IMR-90 (cell line): ENCODE measurements around the gene TMCO2. TPM values are rescaled to one million over a fixed set of nuclear protein-coding genes. Genes with fewer than 3 reads are reported as not detected.

ENCODE experiments used
- ATAC-seq: fragments of 200-7000 bp; cut with Tn5 transposase; 2 replicates; pipeline ENCODE4 v1.9.1; 2020; ENCODE audit warnings: low read depth, mild to moderate bottlenecking, moderate library complexity
- BruUV-seq: library from RNA; stranded (reverse); fragments of 400-500 nt; replicated peaks from 2 replicates; lab custom pipeline; 2021; lab: Mats Ljungman, UMichigan
- CTCF ChIA-PET: fragments of 300-600 bp; formaldehyde crosslinking; extraction: SDS; loops from one replicate; lab custom pipeline; 2021; ENCODE audit warnings: antibody characterized with exemption; lab: Yijun Ruan, JAX
- POLR2A ChIA-PET: fragments of 300-600 bp; sonication (Branson Sonifier 250); formaldehyde crosslinking; loops from one replicate; lab custom pipeline; 2022; ENCODE audit warnings: antibody characterized with exemption; ENCODE audit not compliant: unreplicated experiment; lab: Charles Lee
- DNase-seq: peaks from one replicate; pipeline ENCODE4 v3.0.0; 2013
- H2AFZ ChIP-seq: replicated peaks from 2 replicates; pipeline ENCODE3; 2013; ENCODE audit warnings: low read length, mild to moderate bottlenecking; ENCODE audit not compliant: poor library complexity
- H2AK5ac ChIP-seq: 2 replicates; pipeline ENCODE4 v1.6.1; 2013; ENCODE audit warnings: low read depth, low read length, inconsistent platforms
- H2AK9ac ChIP-seq: replicated peaks from 2 replicates; pipeline ENCODE3; 2013; ENCODE audit warnings: mild to moderate bottlenecking, low read depth, low read length, moderate library complexity; ENCODE audit not compliant: poor library complexity
- H2BK120ac ChIP-seq: 2 replicates; pipeline ENCODE4 v1.6.1; 2013; ENCODE audit warnings: low read depth, low read length, inconsistent platforms
- H2BK15ac ChIP-seq: 3 replicates; pipeline ENCODE4 v1.6.1; 2013; ENCODE audit warnings: low read depth, low read length, inconsistent platforms
- H2BK20ac ChIP-seq: 2 replicates; pipeline ENCODE4 v1.6.1; 2013; ENCODE audit warnings: low read depth, mild to moderate bottlenecking, inconsistent platforms, low read length, moderate library complexity
- H2BK5ac ChIP-seq: 2 replicates; pipeline ENCODE4 v1.6.1; 2013; ENCODE audit warnings: mild to moderate bottlenecking, low read depth, low read length, inconsistent platforms; ENCODE audit not compliant: poor library complexity, severe bottlenecking
- H3K14ac ChIP-seq: replicated peaks from 2 replicates; pipeline ENCODE4 v1.6.1; 2013; ENCODE audit warnings: low read depth, low read length, inconsistent platforms
- H3K18ac ChIP-seq: 2 replicates; pipeline ENCODE4 v1.6.1; 2013; ENCODE audit warnings: low read depth, low read length, control low read depth
- H3K23ac ChIP-seq: 2 replicates; pipeline ENCODE4 v1.6.1; 2013; ENCODE audit warnings: low read depth, low read length, inconsistent platforms
- H3K27ac ChIP-seq: 2 replicates; pipeline ENCODE4 v1.5.1; 2013; ENCODE audit warnings: mild to moderate bottlenecking, control low read depth, low read length; ENCODE audit not compliant: insufficient read depth
- H3K27me3 ChIP-seq: 2 replicates; pipeline ENCODE4 v1.6.1; 2013; ENCODE audit warnings: low read length; ENCODE audit not compliant: control insufficient read depth, insufficient read depth
- H3K36me3 ChIP-seq: 2 replicates; pipeline ENCODE4 v1.6.1; 2013; ENCODE audit warnings: low read length, mixed read lengths; ENCODE audit not compliant: control insufficient read depth, insufficient read depth
- H3K4ac ChIP-seq: 2 replicates; pipeline ENCODE4 v1.6.1; 2013; ENCODE audit warnings: low read depth, low read length, inconsistent platforms
- H3K4me1 ChIP-seq: 2 replicates; pipeline ENCODE4 v1.6.1; 2013; ENCODE audit warnings: low read length, mixed read lengths; ENCODE audit not compliant: control insufficient read depth, insufficient read depth
- H3K4me2 ChIP-seq: 2 replicates; pipeline ENCODE4 v1.6.1; 2013; ENCODE audit warnings: low read depth, mild to moderate bottlenecking, control low read depth, low read length, moderate library complexity
- H3K4me3 ChIP-seq: 2 replicates; pipeline ENCODE4 v1.5.1; 2013; ENCODE audit warnings: low read depth, mild to moderate bottlenecking, control low read depth, low read length, moderate library complexity; ENCODE audit not compliant: insufficient read depth
- H3K56ac ChIP-seq: 2 replicates; pipeline ENCODE4 v1.6.1; 2013; ENCODE audit warnings: low read length, inconsistent platforms; ENCODE audit not compliant: insufficient read depth; ENCODE audit errors: extremely low read depth
- H3K79me1 ChIP-seq, 2 experiments: 2 replicates each; pipeline ENCODE4 v1.6.1; 2013; ENCODE audit warnings: low read length in 2 of 2, inconsistent platforms in 1 of 2, low read depth in 1 of 2
- H3K9ac ChIP-seq: 2 replicates; pipeline ENCODE4 v1.6.1; 2013; ENCODE audit warnings: low read depth, low read length, control low read depth
- H3K9me1 ChIP-seq: 2 replicates; pipeline ENCODE4 v1.6.1; 2013; ENCODE audit warnings: low read length, inconsistent platforms; ENCODE audit not compliant: insufficient read depth
- H3K9me3 ChIP-seq: 2 replicates; pipeline ENCODE4 v1.6.1; 2013; ENCODE audit warnings: low read length; ENCODE audit not compliant: control insufficient read depth, insufficient read depth
- H4K20me1 ChIP-seq: 2 replicates; pipeline ENCODE4 v1.6.1; 2013; ENCODE audit warnings: low read length, inconsistent platforms; ENCODE audit not compliant: insufficient read depth
- H4K5ac ChIP-seq: 2 replicates; pipeline ENCODE4 v1.6.1; 2013; ENCODE audit warnings: mild to moderate bottlenecking, low read depth, low read length, control low read depth
- H4K8ac ChIP-seq, 2 experiments: 2 replicates each; pipeline ENCODE4 v1.6.1; 2013; ENCODE audit warnings: low read depth in 2 of 2, low read length in 2 of 2, control low read depth in 1 of 2, inconsistent platforms in 1 of 2
- H4K91ac ChIP-seq: 2 replicates; pipeline ENCODE4 v1.6.1; 2013; ENCODE audit warnings: low read depth, low read length, inconsistent platforms; ENCODE audit not compliant: insufficient read depth
- BHLHE40 ChIP-seq: fragments of 150-350 bp; IDR thresholded peaks from 2 replicates; pipeline ENCODE4 v1.6.1; 2016; ENCODE audit warnings: mild to moderate bottlenecking, low read depth, low read length
- CEBPB ChIP-seq: IDR thresholded peaks from 2 replicates; pipeline ENCODE4 v1.6.1; 2012; ENCODE audit warnings: low read depth, low read length, improper control_type of control experiment
- MAZ ChIP-seq: IDR thresholded peaks from 2 replicates; pipeline ENCODE4 v1.6.1; 2012; ENCODE audit warnings: low read depth, mild to moderate bottlenecking, low read length, improper control_type of control experiment, moderate library complexity, borderline replicate concordance
- POLR2A ChIP-seq: IDR thresholded peaks from 2 replicates; pipeline ENCODE4 v1.6.1; 2012; ENCODE audit warnings: mild to moderate bottlenecking, low read depth, low read length
- RAD21 ChIP-seq: IDR thresholded peaks from 2 replicates; pipeline ENCODE4 v1.6.1; 2012; ENCODE audit warnings: low read length, improper control_type of control experiment
- RCOR1 ChIP-seq: IDR thresholded peaks from 2 replicates; pipeline ENCODE4 v1.6.1; 2012; ENCODE audit warnings: mild to moderate bottlenecking, low read length, improper control_type of control experiment; ENCODE audit not compliant: insufficient replicate concordance
- RFX5 ChIP-seq: IDR thresholded peaks from 2 replicates; pipeline ENCODE4 v1.8.0; 2012; ENCODE audit warnings: low read depth, mild to moderate bottlenecking, low read length, moderate library complexity
- SMC3 ChIP-seq: fragments of 150-350 bp; IDR thresholded peaks from 2 replicates; pipeline ENCODE4 v1.6.1; 2016; ENCODE audit warnings: low read depth, mild to moderate bottlenecking, antibody characterized with exemption, low read length, moderate library complexity
- WGBS, 2 experiments: methylation state at CpG; one replicate each; pipeline versions ENCODE4 v1.1.5 to v1.1.7; 2013; ENCODE audit warnings: missing lambda C conversion rate in 2 of 2; ENCODE audit not compliant: insufficient read length in 1 of 2; ENCODE audit errors: extremely low coverage in 2 of 2; 5-methylcytosine and 5-hydroxymethylcytosine counted together
- dilution Hi-C: fragments of 300-500 bp; cut with HindIII; formaldehyde crosslinking; loops from one replicate; pipeline ENCODE4 v1.14.3; 2018; ENCODE audit warnings: low sequenced_read_pairs; ENCODE audit not compliant: unreplicated experiment
- in situ Hi-C: fragments of 300-500 bp; cut with MboI; formaldehyde crosslinking; loops from 3 replicates; pipeline ENCODE4 v1.14.3; 2019; ENCODE audit warnings: low sequenced_read_pairs, inconsistent platforms, mixed read lengths
- intact Hi-C: fragments of 100-400 bp; cut with micrococcal nuclease; formaldehyde crosslinking; loops from 2 replicates; pipeline ENCODE4 v1.10.0; 2022
- polyA plus RNA-seq, 3 experiments: library from polyadenylated mRNA; depleted of rRNA; stranded (reverse); fragments of >200 nt; gene quantifications; 2 replicates each; pipeline ENCODE4 v1.2.3, GENCODE V29; 2012; ENCODE audit warnings: low replicate concordance in 1 of 3
- total RNA-seq: library from RNA; depleted of rRNA; stranded (reverse); fragments of >200 nt; gene quantifications from 2 replicates; pipeline ENCODE4 v1.2.3, GENCODE V29; 2012

Gene TMCO2
- total and polyA plus RNA-seq, 2 of the 4 experiments (the other 2 are of a cell fraction) = not detected

- POLR2A ChIA-PET = interaction anchor here (0.6 kb wide), 1 partner anchor 64 kb away, joined by 3 read pairs; no protein-coding TSS in a partner anchor
- H4K8ac ChIP-seq = no peak overlapping the region
- H3K9me3 ChIP-seq = no peaks in the 10 kb centered on the region
- H2BK5ac ChIP-seq = no peak overlapping the region
- H3K9ac ChIP-seq = no peak overlapping the region
- no peak overlapping the region for H2AK9ac ChIP-seq
- no peak overlapping the region for H3K14ac ChIP-seq
- DNase-seq (no peak), ATAC-seq (no peak)
- no peak overlapping the region for H2AFZ ChIP-seq
- no peak overlapping the region for H2AK5ac ChIP-seq
- H3K27me3 ChIP-seq = no peaks in the 10 kb centered on the region
- no peak overlapping the region for H3K18ac ChIP-seq
- dilution Hi-C loops (no loop called here), intact Hi-C loops (no loop called here), in situ Hi-C loops (no loop called here)
- no TSS peak for BruUV-seq
- no peak for TF ChIP-seq BHLHE40
- TF ChIP-seq CEBPB = no peak
- TF ChIP-seq SMC3 = no peak
- no peak for TF ChIP-seq RFX5
- no peak for TF ChIP-seq POLR2A
- no peak for TF ChIP-seq MAZ
- no peak for TF ChIP-seq RAD21
- no peak for TF ChIP-seq RCOR1
- H4K91ac ChIP-seq = no peak overlapping the region
- H3K36me3 ChIP-seq = peaks cover 18% of the 10 kb centered on the region
- H3K4ac ChIP-seq = no peak overlapping the region
- H2BK120ac ChIP-seq = no peak overlapping the region
- peaks cover 6 to 19% of the 10 kb centered on the region in 2 experiments; a peak in 3 of 4 replicates for H3K79me1 ChIP-seq
- no peak overlapping the region for H3K56ac ChIP-seq
- no peak overlapping the region for H2BK20ac ChIP-seq
- no peak overlapping the region for H3K4me2 ChIP-seq
- peaks cover 10% of the 10 kb centered on the region; the same call in 1 of the 2 replicates for H4K20me1 ChIP-seq
- 0 out of 2 replicates have a peak, but pooled peaks cover 3% of the 10 kb centered on the region for H3K9me1 ChIP-seq
- no peak overlapping the region for H3K23ac ChIP-seq
- no peaks in the 10 kb centered on the region for H3K4me1 ChIP-seq
- no peak overlapping the region for H2BK15ac ChIP-seq
- CTCF ChIA-PET = interaction anchor here (1.0 kb wide), 2 partner anchors 19 to 33 kb away, joined by 3 read pairs; no protein-coding TSS in a partner anchor
- H4K5ac ChIP-seq = no peak overlapping the region
- H3K4me3 ChIP-seq = no peak overlapping the region
- 80% methylated on average over 1 of the region's 2 CpGs; no CpG with 5 or more reads in 1 of the 2 experiments for WGBS, 2 experiments
- H3K27ac ChIP-seq = no peak overlapping the region
These were observed 34.1 kb downstream of the TMCO2 start for GRCh38 chr1:40281853-40282252.
